Fibroblast of lung (primary cell): ENCODE data around the gene FAM110D. TPM values are rescaled to one million over a fixed set of nuclear protein-coding genes. Genes with fewer than 3 reads are reported as not detected.

Experiments used
- DNase-seq, 2 donors: peaks; one replicate each; pipeline versions ENCODE4 v3.0.0 to v3.0.0-alpha.2; 2010; ENCODE audit warnings: low read depth in 2 of 2
- H2AFZ ChIP-seq: 2 replicates; pipeline ENCODE4 v1.5.1; 2012; ENCODE audit warnings: low read length, control low read depth, inconsistent platforms
- H3K27ac ChIP-seq: 2 replicates; pipeline ENCODE4 v1.5.1; 2011; ENCODE audit warnings: low read length, control low read depth; ENCODE audit not compliant: insufficient read depth
- H3K27me3 ChIP-seq: 2 replicates; pipeline ENCODE4 v1.5.1; 2011; ENCODE audit warnings: mild to moderate bottlenecking, low read length; ENCODE audit not compliant: control insufficient read depth, insufficient read depth
- H3K36me3 ChIP-seq: 2 replicates; pipeline ENCODE4 v1.5.1; 2011; ENCODE audit warnings: low read length; ENCODE audit not compliant: control insufficient read depth, insufficient read depth
- H3K4me1 ChIP-seq: 2 replicates; pipeline ENCODE4 v1.5.1; 2011; ENCODE audit warnings: low read length; ENCODE audit not compliant: control insufficient read depth, insufficient read depth; ENCODE audit errors: extremely low read depth
- H3K4me2 ChIP-seq: 2 replicates; pipeline ENCODE4 v1.5.1; 2011; ENCODE audit warnings: low read length, control low read depth; ENCODE audit not compliant: insufficient read depth; ENCODE audit errors: extremely low read depth
- H3K4me3 ChIP-seq, 4 experiments: fragments of 200-600 bp in 1 of 4; sonication (generic) in 1 of 4; replicated peaks in 1 of 4; 2 replicates each; pipeline ENCODE4 v1.5.1; 2011 to 2016; ENCODE audit warnings: low read length in 4 of 4, low read depth in 3 of 4, mild to moderate bottlenecking in 3 of 4, control low read depth in 2 of 4, inconsistent platforms in 1 of 4, mixed read lengths in 1 of 4; ENCODE audit not compliant: insufficient read depth in 1 of 4; ENCODE audit errors: control extremely low read depth in 1 of 4
- H3K79me2 ChIP-seq: 2 replicates; pipeline ENCODE4 v1.5.1; 2012; ENCODE audit warnings: mild to moderate bottlenecking, low read length, inconsistent platforms; ENCODE audit not compliant: control insufficient read depth, insufficient read depth
- H3K9ac ChIP-seq: 2 replicates; pipeline ENCODE4 v1.5.1; 2011; ENCODE audit warnings: mild to moderate bottlenecking, low read length, control low read depth; ENCODE audit not compliant: insufficient read depth
- H3K9me3 ChIP-seq: 2 replicates; pipeline ENCODE4 v1.5.1; 2012; ENCODE audit warnings: low read depth, low read length; ENCODE audit not compliant: control insufficient read depth, insufficient read depth
- H4K20me1 ChIP-seq: 2 replicates; pipeline ENCODE4 v1.5.1; 2011; ENCODE audit warnings: low read length; ENCODE audit not compliant: control insufficient read depth, insufficient read depth; ENCODE audit errors: extremely low read depth
- EZH2 ChIP-seq: IDR thresholded peaks from 2 replicates; pipeline ENCODE4 v1.5.1; 2012; ENCODE audit warnings: low read length, control low read depth, mild to moderate bottlenecking; ENCODE audit errors: missing control alignments
- polyA plus RNA-seq, 2 donors: library from polyadenylated mRNA; depleted of rRNA in 1 of 2; stranded (reverse) in 1 of 2; unstranded in 1 of 2; fragments of >200 nt; gene quantifications; 2 replicates each; pipeline ENCODE4 v1.2.1, GENCODE V29; 2011 to 2012; ENCODE audit warnings: missing spikeins in 1 of 2
- total RNA-seq: library from RNA; depleted of rRNA; stranded (reverse); fragments of >200 nt; gene quantifications from 2 replicates; pipeline ENCODE4 v1.2.1, GENCODE V29; 2014
- TF ChIP-seq, protein P1 (sequence below), 2 donors: IDR thresholded peaks in 1 of 2; conservative IDR thresholded peaks in 1 of 2; 1 replicate in 1 of 2; 2 replicates in 1 of 2; pipeline ENCODE4 v1.5.1; 2011 to 2012; ENCODE audit warnings: low read length in 2 of 2, control low read depth in 1 of 2, inconsistent platforms in 1 of 2, low read depth in 1 of 2, mild to moderate bottlenecking in 1 of 2

The FAM110D gene
- total and polyA plus RNA-seq, 2 donors (not counting 1 experiment from before 2014, with no cell fraction given) = not detected

DNA sequence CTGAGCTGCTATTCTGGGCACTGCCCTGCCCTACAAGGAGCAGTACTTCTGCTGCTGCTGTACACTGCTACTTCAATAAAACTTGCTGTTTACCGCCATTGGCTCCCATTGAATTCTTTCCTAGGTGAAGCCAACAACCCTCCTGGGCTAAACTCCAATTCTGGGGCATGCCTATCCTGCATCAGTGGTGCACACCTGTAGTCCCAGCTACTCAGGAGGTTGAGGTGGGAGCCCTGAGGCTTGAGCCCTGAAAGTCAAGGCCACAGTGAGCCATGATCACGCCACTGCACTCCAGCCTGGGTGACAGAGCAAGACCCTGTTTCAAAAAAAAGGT is 26.1 kb upstream of the FAM110D start:
- Histone ChIP-seq H4K20me1 (no peaks in the 10 kb centered on the region), H3K9ac (no peak overlapping the region), H3K79me2 (no peaks in the 10 kb centered on the region), H3K4me1 (no peaks in the 10 kb centered on the region), H2AFZ (no peak overlapping the region), H3K27me3 (no peaks in the 10 kb centered on the region), H3K4me2 (no peak overlapping the region), H3K4me3 (no peak overlapping the region), H3K36me3 (no peaks in the 10 kb centered on the region), H3K27ac (no peak overlapping the region), H3K9me3 (no peaks in the 10 kb centered on the region)
- TF ChIP-seq, protein P1, sequence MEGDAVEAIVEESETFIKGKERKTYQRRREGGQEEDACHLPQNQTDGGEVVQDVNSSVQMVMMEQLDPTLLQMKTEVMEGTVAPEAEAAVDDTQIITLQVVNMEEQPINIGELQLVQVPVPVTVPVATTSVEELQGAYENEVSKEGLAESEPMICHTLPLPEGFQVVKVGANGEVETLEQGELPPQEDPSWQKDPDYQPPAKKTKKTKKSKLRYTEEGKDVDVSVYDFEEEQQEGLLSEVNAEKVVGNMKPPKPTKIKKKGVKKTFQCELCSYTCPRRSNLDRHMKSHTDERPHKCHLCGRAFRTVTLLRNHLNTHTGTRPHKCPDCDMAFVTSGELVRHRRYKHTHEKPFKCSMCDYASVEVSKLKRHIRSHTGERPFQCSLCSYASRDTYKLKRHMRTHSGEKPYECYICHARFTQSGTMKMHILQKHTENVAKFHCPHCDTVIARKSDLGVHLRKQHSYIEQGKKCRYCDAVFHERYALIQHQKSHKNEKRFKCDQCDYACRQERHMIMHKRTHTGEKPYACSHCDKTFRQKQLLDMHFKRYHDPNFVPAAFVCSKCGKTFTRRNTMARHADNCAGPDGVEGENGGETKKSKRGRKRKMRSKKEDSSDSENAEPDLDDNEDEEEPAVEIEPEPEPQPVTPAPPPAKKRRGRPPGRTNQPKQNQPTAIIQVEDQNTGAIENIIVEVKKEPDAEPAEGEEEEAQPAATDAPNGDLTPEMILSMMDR (conservative IDR thresholded peaks at IDR 0.05 in 1 of 2, IDR thresholded peaks at IDR 0.05 in 1 of 2; ENCODE audit: low read depth in 1 of 2, low read length in 2 of 2) = no peak
- no peak for TF ChIP-seq EZH2
- DNase-seq = no peak

DNA sequence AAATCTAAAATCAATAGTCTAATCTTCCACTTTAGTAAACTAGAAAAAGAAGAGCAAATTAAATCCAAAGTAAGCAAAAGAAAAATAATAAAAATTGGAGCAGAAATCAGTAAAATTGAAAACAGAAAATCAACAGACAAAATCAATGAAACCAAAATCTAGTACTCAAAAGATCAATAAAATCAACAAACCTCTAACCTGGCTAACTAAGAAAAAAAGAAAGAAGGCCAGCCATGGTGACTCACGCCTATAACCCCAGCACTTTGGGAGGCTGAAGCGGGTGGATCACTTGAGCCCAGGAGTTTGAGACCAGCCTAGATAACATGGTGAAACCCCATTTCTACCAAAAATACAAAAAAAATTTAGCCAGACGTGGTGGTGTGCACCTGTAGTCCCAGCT is 24.4 kb upstream of the FAM110D start:
- no peak for TF ChIP-seq EZH2
- TF ChIP-seq, protein P1 (conservative IDR thresholded peaks at IDR 0.05 in 1 of 2, IDR thresholded peaks at IDR 0.05 in 1 of 2; ENCODE audit: low read depth in 1 of 2, low read length in 2 of 2) = no peak
- H3K27me3 ChIP-seq = no peaks in the 10 kb centered on the region
- H3K4me3 ChIP-seq = no peak overlapping the region
- H3K36me3 ChIP-seq = no peaks in the 10 kb centered on the region
- no peaks in the 10 kb centered on the region for H4K20me1 ChIP-seq
- no peak overlapping the region for H3K4me2 ChIP-seq
- H3K27ac ChIP-seq = no peak overlapping the region
- no peak overlapping the region for H2AFZ ChIP-seq
- H3K9ac ChIP-seq = no peak overlapping the region
- no peak for DNase-seq
- H3K79me2 ChIP-seq = no peaks in the 10 kb centered on the region
- H3K4me1 ChIP-seq = no peaks in the 10 kb centered on the region
- no peaks in the 10 kb centered on the region for H3K9me3 ChIP-seq

DNA sequence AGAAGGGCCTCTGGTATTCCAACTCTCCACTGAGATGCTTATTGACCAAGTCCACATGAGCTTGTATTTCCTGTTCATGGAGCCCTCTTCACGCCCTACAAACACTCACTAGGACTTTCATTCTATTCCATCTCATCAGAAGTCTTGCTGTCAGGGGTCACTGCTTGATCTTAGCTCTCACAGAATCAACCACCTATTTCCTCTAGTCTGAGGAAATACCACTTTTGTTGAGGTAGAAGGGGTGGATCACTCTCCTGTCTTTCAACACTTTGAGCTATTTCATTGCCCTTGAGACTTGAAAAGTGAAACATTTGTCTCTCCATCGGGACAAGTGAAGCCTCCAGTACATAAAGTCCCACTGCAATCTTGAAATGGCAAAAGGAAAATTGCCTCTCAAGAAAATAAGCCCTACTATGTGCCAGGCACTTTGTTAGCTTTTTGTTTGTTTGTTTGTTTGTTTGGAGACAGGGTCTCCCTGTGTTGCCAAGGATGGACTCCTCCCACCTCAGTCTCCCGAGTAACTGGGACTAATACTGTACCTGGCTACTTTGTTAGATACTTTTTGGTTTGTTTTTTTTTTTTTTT is 19.8 kb upstream of the FAM110D start:
- Histone ChIP-seq H3K4me3 (no peak overlapping the region), H3K9ac (no peak overlapping the region), H2AFZ (no peak overlapping the region), H3K4me1 (no peaks in the 10 kb centered on the region), H3K79me2 (no peaks in the 10 kb centered on the region), H3K36me3 (no peaks in the 10 kb centered on the region), H3K27ac (no peak overlapping the region), H4K20me1 (no peaks in the 10 kb centered on the region), H3K9me3 (no peaks in the 10 kb centered on the region), H3K27me3 (no peaks in the 10 kb centered on the region), H3K4me2 (no peak overlapping the region)
- no peak for DNase-seq
- TF ChIP-seq EZH2 = no peak
- TF ChIP-seq, protein P1 (conservative IDR thresholded peaks at IDR 0.05 in 1 of 2, IDR thresholded peaks at IDR 0.05 in 1 of 2; ENCODE audit: low read depth in 1 of 2, low read length in 2 of 2) = no peak
